GM12878 (cell line): ENCODE results near the gene SYTL2. TPM values are rescaled to one million over a fixed set of nuclear protein-coding genes. Genes with fewer than 3 reads are reported as not detected.

Experiments
- CREB1 ChIP-seq: IDR thresholded peaks from 2 replicates; pipeline ENCODE4 v1.6.1; 2012; ENCODE audit warnings: low read depth, mild to moderate bottlenecking, inconsistent platforms
- CTCF ChIP-seq, 3 experiments: IDR thresholded peaks in 2 of 3; conservative IDR thresholded peaks in 1 of 3; 2 replicates each; pipeline ENCODE4 v1.5.1; 2011; ENCODE audit warnings: low read depth in 3 of 3, low read length in 3 of 3, mild to moderate bottlenecking in 3 of 3, control low read depth in 2 of 3, moderate library complexity in 2 of 3, inconsistent platforms in 1 of 3, mixed read lengths in 1 of 3; ENCODE audit not compliant: control insufficient read depth in 2 of 3, insufficient read depth in 1 of 3; ENCODE audit errors: extremely low read depth in 1 of 3
- E2F4 ChIP-seq: IDR thresholded peaks from 2 replicates; pipeline ENCODE4 v1.6.1; 2012; ENCODE audit warnings: low read depth, low read length, improper control_type of control experiment
- EED ChIP-seq: sonication (generic); IDR thresholded peaks from 2 replicates; pipeline ENCODE4 v1.6.1; 2016; ENCODE audit warnings: antibody characterized with exemption, low read depth
- EGR1 ChIP-seq, 2 experiments: IDR thresholded peaks; 1 replicate in 1 of 2; 2 replicates in 1 of 2; pipeline ENCODE4 v1.6.1; 2011 to 2012; ENCODE audit warnings: low read depth in 2 of 2, low read length in 2 of 2, borderline replicate concordance in 1 of 2, mild to moderate bottlenecking in 1 of 2, moderate library complexity in 1 of 2
- EP300 ChIP-seq, 2 experiments: fragments of 150-350 bp in 1 of 2; IDR thresholded peaks; 2 replicates each; pipeline ENCODE4 v1.6.1; 2011 to 2012; ENCODE audit warnings: low read depth in 2 of 2, low read length in 2 of 2, borderline replicate concordance in 1 of 2, improper control_type of control experiment in 1 of 2, inconsistent platforms in 1 of 2; ENCODE audit not compliant: control insufficient read depth in 1 of 2
- HDAC2 ChIP-seq: fragments of 200-600 bp; sonication (generic); IDR thresholded peaks from 2 replicates; pipeline ENCODE4 v1.6.1; 2017
- HDAC6 ChIP-seq: fragments of 200-600 bp; sonication (generic); IDR thresholded peaks from one replicate; pipeline ENCODE4 v1.8.0; 2017; ENCODE audit warnings: antibody characterized with exemption; ENCODE audit not compliant: unreplicated experiment
- JUNB ChIP-seq: IDR thresholded peaks from 2 replicates; pipeline ENCODE4 v1.6.1; 2016; ENCODE audit warnings: antibody characterized with exemption, mild to moderate bottlenecking
- LARP7 ChIP-seq: fragments of 450-650 bp; IDR thresholded peaks from 2 replicates; pipeline ENCODE4 v1.6.1; 2017; ENCODE audit warnings: mild to moderate bottlenecking
- PML ChIP-seq: IDR thresholded peaks from 2 replicates; pipeline ENCODE4 v1.6.1; 2012; ENCODE audit warnings: low read length, inconsistent platforms
- POLR2A ChIP-seq: IDR thresholded peaks from 2 replicates; pipeline ENCODE4 v1.6.1; 2011; ENCODE audit warnings: low read depth, mild to moderate bottlenecking, low read length
- POU2F2 ChIP-seq: IDR thresholded peaks from 3 replicates; pipeline ENCODE4 v1.6.1; 2011; ENCODE audit warnings: low read depth, mild to moderate bottlenecking, low read length, borderline replicate concordance
- RB1 ChIP-seq: fragments of 450-650 bp; formaldehyde crosslinking; IDR thresholded peaks from 2 replicates; pipeline ENCODE4 v1.6.1; 2017; ENCODE audit warnings: mild to moderate bottlenecking, borderline replicate concordance
- SP1 ChIP-seq: IDR thresholded peaks from one replicate; pipeline ENCODE4 v1.6.1; 2011; ENCODE audit warnings: low read depth, low read length
- SRF ChIP-seq, 2 experiments: IDR thresholded peaks; 2 replicates each; pipeline ENCODE4 v1.6.1; 2011; ENCODE audit warnings: low read depth in 2 of 2, low read length in 2 of 2, mild to moderate bottlenecking in 1 of 2, moderate library complexity in 1 of 2
- TARDBP ChIP-seq: IDR thresholded peaks from 2 replicates; pipeline ENCODE4 v1.6.1; 2016; ENCODE audit warnings: borderline replicate concordance
- ZBED1 ChIP-seq: IDR thresholded peaks from 2 replicates; pipeline ENCODE4 v1.6.1; 2016; ENCODE audit warnings: borderline replicate concordance
- ZNF687 ChIP-seq: fragments of 450-650 bp; IDR thresholded peaks from 2 replicates; pipeline ENCODE4 v1.6.1; 2017; ENCODE audit warnings: mild to moderate bottlenecking, moderate library complexity
- polyA plus RNA-seq, 11 experiments: library from polyadenylated mRNA; depleted of rRNA in 4 of 11; unstranded in 6 of 11; stranded (reverse) in 5 of 11; fragments of >200 nt; fragmentation: Nextera tagmentation in 4 of 11; fragmentation: Illumina TruSeq in 1 of 11; extraction: Ambion mirVana in 4 of 11; extraction: Trizol in 1 of 11; gene quantifications; 1 replicate in 1 of 11; 2 replicates in 10 of 11; pipeline versions ENCODE4 v1.2.1 to v1.2.3, GENCODE V29; 2011 to 2016; ENCODE audit warnings: inconsistent platforms in 2 of 11, missing spikeins in 2 of 11, low read depth in 1 of 11
- total RNA-seq, 4 experiments: library from RNA; depleted of rRNA in 3 of 4; stranded (reverse); fragments of >200 nt in 3 of 4; fragmentation: Illumina TruSeq in 1 of 4; extraction: Trizol in 1 of 4; gene quantifications; 2 replicates each; pipeline versions ENCODE4 v1.2.1 to v1.2.3, GENCODE V29; 2013 to 2021
- TF ChIP-seq, protein P1 (sequence below): IDR thresholded peaks from 2 replicates; pipeline ENCODE4 v1.6.1; 2012; ENCODE audit warnings: low read depth, low read length, improper control_type of control experiment
- TF ChIP-seq, protein P2 (sequence below): fragments of 150-350 bp; IDR thresholded peaks from 2 replicates; pipeline ENCODE4 v1.6.1; 2014; ENCODE audit warnings: mild to moderate bottlenecking, low read depth, low read length

Gene SYTL2
- total and polyA plus RNA-seq, 10 of the 15 experiments (the other 5 are each of a cell fraction or from before 2014, with no cell fraction given) = 0.02 to 1.4 (median 0.31) TPM; not detected in 2

- TF ChIP-seq ZNF687 (peak; percentile 53; the same call in 1 of the 2 replicates), LARP7 (peak; percentile 57; the same call in 1 of the 2 replicates), ZBED1 (peak; percentile 47; the same call in 1 of the 2 replicates), E2F4 (no peak), POU2F2 (peak; percentile 69; the same call in 2 of the 3 replicates), EGR1 (IDR thresholded peaks at IDR 0.05; ENCODE audit: borderline replicate concordance in 1 of 2, low read depth in 2 of 2, low read length in 2 of 2) (peak in 1 of 2 experiments; percentile 89; a peak in 2 of 3 replicates), RB1 (0 out of 2 replicates have a peak, but pooled peaks have one; percentile 42), EED (0 out of 2 replicates have a peak, but pooled peaks have one; percentile 10), SRF (IDR thresholded peaks at IDR 0.05; ENCODE audit: low read depth in 2 of 2, low read length in 2 of 2) (peak; percentile 39 to 58; a peak in 1 of 4 replicates), PML (peak; percentile 94), CREB1 (peak; percentile 91), EP300 (IDR thresholded peaks at IDR 0.05; ENCODE audit: borderline replicate concordance in 1 of 2, control insufficient read depth in 1 of 2, low read depth in 2 of 2, low read length in 2 of 2) (no peak), TARDBP (no peak), HDAC6 (peak; percentile 55), CTCF (IDR thresholded peaks at IDR 0.05 in 2 of 3, conservative IDR thresholded peaks at IDR 0.05 in 1 of 3; ENCODE audit: control insufficient read depth in 2 of 3, extremely low read depth in 1 of 3, insufficient read depth in 1 of 3, low read depth in 3 of 3, low read length in 3 of 3) (no peak), HDAC2 (peak; percentile 85; the same call in 1 of the 2 replicates), JUNB (no peak), POLR2A (peak; percentile 97), SP1 (peak; percentile 71)
- TF ChIP-seq, protein P1, sequence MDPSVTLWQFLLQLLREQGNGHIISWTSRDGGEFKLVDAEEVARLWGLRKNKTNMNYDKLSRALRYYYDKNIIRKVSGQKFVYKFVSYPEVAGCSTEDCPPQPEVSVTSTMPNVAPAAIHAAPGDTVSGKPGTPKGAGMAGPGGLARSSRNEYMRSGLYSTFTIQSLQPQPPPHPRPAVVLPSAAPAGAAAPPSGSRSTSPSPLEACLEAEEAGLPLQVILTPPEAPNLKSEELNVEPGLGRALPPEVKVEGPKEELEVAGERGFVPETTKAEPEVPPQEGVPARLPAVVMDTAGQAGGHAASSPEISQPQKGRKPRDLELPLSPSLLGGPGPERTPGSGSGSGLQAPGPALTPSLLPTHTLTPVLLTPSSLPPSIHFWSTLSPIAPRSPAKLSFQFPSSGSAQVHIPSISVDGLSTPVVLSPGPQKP = peak; percentile 43
- TF ChIP-seq, protein P2, sequence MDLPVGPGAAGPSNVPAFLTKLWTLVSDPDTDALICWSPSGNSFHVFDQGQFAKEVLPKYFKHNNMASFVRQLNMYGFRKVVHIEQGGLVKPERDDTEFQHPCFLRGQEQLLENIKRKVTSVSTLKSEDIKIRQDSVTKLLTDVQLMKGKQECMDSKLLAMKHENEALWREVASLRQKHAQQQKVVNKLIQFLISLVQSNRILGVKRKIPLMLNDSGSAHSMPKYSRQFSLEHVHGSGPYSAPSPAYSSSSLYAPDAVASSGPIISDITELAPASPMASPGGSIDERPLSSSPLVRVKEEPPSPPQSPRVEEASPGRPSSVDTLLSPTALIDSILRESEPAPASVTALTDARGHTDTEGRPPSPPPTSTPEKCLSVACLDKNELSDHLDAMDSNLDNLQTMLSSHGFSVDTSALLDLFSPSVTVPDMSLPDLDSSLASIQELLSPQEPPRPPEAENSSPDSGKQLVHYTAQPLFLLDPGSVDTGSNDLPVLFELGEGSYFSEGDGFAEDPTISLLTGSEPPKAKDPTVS = no peak
Observed at GRCh38 chr11:85647604-85648299, 163.2 kb downstream of the SYTL2 start, which contains the start of gene TMEM126A (continued).
